ENCODE results near the gene KAZN.

KAZN gene

DNA sequence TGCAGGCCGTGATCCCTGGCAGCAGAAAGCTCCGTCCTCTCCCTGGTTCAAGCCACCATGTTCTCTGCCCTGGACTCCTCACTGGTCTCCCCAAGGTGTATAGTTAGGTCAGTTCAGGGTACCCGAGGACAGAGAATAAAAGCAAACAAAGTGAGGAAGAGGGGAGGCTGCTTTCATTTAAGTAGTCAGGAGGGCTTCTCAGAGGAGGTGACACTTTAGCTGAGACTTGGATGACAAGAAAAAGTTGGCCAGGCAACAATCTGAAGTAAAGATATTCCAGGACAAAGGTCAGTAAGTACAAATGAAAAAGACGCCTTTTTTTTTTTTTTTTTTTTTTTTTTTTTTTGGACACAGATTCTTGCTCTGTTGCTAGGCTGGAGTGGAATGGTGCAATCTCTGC, 297.2 kb downstream of the KAZN start:
- no peak for FAIRE-seq

DNA sequence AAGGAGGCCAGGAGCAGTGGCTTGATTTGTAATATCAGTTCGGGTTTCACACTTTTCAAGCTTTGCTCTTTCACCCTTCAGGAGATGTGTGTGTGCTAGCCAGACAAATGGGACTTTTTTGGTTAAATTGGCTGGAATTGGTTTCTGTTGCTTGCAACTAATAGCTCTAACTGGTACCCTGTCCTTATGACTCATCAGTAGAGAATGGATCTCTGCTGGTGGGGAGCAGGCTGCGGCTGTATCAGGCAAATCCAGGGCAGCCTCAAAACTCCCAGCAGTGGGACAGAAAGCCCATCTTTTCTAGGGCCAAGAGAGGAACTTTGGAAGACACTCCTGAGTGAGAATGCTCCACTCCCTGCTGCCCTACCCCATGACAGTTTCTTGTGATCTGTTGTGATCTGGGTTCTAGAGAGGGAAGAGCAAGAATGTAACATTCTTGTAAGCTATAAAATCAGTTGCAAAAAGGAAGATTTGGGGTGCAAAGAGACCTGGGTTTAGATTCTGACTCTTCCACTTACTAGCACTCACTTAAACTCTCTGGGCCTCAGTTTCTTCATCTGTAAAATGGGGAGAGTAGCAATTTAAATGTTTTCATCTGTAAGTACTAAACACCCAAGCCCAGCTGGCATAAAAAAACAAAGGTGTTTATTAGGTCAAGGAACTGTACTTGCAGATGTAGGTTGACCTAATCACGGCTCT, 298.0 kb downstream of the KAZN start:
- no peak for FAIRE-seq

DNA sequence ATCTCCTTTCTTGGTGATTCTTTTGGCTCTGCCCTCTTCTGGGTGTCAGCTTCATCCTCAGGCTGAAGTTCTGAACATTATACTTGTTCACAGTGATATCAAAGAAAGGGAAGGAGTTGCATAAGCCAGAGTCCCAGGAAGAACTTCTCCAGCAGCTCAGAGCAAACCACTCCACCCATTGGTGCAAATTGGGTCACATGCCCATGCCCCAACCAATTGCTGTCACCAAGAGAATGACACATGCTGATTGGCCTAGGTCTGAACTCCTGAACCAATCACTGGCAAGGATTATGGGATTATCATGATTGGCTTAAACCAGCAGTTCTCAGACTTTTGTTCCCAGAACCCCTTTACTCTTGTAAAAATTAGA, 298.6 kb downstream of the KAZN start:
- FAIRE-seq, result no peak

GRCh38 chr1:14897547-14897946, 299.1 kb downstream of the KAZN start:
- FAIRE-seq, result no peak

GRCh38 chr1:14897997-14898645, 299.6 kb downstream of the KAZN start:
- no peak for FAIRE-seq

- FAIRE-seq, result no peak
Observed at GRCh38 chr1:14899686-14900085, 301.2 kb downstream of the KAZN start.

- no peak for FAIRE-seq
Observed at GRCh38 chr1:14901371-14901954, 303.0 kb downstream of the KAZN start.

- FAIRE-seq, result no peak
Observed at GRCh38 chr1:14903922-14904321, 305.4 kb downstream of the KAZN start.

DNA sequence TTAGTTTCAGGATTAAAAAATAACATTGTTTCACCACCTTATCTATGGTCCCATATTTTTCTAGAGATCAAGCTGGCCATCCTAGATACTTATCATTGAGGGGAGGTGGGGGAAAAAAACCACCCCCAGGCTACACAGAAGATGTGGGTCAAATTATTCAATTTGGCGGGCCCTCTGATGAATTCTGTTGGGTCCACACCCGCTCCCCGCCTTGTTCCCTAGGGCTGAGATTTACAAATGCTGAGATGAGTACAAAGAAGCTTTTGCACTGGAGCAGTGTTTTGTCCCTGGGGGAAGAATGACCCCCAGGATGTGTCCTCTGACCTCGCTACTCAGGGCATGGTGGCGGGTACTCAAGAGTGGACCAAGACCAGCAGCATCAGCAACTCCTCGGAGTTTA, 308.2 kb downstream of the KAZN start:
- FAIRE-seq, result no peak

GRCh38 chr1:14907416-14907815, 308.9 kb downstream of the KAZN start:
- no peak for FAIRE-seq

- no peak for FAIRE-seq
Observed at GRCh38 chr1:14909273-14909672, 310.8 kb downstream of the KAZN start.

GRCh38 chr1:14909920-14910460, 311.5 kb downstream of the KAZN start:
- no peak for FAIRE-seq

DNA sequence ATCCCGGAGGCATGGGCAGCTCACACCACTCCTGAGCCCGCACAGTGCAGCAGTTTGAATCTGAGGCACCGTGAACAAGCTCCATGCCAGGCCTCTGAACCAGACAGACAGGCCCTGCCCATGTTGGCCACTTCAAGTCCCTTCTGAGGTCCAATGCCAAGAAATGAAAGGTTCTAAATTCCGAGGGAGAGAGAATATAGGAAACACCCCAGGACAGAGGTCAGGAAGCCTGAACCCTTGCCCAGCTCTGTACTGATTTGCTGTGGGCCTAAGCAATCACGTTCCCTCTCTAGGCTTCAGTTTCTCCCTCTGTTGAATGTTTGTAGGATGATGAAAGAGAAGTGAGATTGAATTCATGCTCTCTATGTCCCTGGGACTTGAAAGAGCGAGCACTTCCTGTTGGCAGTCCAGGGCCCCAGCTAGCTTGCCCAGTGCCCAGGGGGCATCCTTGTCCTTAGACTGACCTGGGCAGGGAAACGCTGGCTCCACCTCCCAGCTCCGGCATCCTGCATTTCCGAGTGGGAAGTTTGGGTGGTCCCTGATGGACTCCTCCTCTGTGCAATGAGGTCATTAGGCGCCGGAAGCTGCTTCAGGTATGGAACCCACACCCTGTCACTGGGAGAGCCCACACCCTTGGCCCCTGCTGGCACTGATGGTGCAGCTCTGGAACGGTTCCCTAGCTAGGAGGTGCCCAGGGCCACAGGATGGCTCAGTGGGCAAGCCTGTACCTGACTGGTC, 312.7 kb downstream of the KAZN start:
- FAIRE-seq, result no peak

DNA sequence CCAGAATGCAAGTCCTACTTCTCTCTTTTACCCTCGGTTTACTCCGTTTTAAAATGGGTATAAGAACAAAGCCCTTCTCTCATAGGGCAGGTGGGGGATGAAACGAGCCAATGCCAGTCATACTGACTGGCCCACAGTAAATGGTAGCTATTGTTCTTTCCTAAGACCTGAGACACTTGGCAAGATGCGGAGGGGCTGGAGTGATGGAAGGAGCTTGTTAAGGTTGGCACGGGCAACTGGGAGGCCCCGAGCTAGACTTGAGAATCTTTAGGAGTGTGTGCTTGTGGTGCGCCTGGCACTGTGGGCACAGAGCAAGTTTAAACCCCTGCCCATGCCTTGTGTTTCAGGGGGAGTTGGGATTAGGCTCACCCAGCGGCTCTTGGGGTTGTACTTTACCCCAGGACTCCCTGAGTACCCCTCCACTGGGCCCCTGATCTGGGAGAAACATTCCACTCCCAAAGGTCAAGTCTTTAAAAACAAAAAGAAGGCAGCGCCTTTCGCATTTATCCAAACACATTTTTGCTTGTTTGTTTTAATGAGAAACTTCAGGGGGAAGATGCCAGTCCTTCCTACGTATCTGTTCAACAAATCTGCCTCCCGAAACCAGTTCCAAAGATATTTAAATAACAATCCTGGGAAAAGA, 314.5 kb downstream of the KAZN start:
- FAIRE-seq, result no peak

DNA sequence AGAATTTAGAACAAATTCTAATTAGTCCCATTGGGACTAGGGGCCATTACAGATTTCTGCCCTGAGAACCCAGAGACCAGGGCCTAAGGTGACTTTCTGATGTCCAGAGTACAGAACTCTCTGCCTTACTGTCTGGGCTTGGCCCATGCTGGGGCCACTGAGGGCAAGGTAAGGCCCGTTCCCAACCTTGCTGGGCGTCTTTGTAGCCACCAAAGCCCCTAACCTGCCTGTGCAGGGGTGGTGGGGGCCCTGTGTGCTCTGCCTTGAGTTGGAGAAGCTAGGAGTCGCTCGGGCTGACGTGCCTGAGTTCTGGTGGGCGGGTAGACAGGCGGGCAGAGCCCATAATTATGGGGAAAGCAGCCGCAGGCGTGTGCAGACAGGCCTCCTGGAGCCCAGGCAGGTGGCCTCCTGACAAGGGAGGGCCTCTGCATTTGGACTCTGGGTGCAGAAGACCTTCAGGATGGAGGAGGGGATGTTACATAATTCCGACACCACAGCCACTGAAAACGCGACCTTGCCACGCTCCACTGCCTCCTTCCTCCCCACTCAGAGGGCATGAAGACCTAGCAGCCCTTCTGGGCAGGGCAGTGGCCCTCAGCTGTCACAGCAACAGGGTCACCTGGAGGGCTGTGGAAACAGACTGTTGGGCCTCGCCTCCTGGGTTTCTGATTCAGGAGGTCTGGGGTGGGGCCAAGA, 315.1 kb downstream of the KAZN start:
- FAIRE-seq, result no peak

- FAIRE-seq, result no peak
Observed at GRCh38 chr1:14914351-14914988, 316.0 kb downstream of the KAZN start.

- no peak for FAIRE-seq
Observed at GRCh38 chr1:14915356-14916054, 317.0 kb downstream of the KAZN start.

- no peak for FAIRE-seq
Observed at GRCh38 chr1:14919289-14919688, 320.8 kb downstream of the KAZN start.

DNA sequence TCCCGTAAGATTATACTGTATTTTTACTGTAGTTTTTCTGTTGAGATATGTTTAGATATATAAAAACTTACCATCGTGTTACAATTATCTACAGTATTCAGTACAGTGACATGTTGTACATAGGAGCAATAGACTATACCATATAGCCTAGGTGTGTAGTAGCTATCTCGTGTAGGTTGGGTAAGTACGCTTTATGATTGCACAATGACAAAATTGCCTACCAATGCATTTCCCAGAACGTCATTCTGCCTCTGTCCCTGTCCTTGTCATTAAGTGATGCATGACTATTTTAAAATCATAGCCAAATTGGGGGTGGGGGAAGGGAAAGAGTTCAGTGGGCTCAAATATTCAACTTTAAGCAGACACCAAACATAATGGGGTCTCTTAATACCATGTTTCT, 321.3 kb downstream of the KAZN start:
- FAIRE-seq, result no peak

- FAIRE-seq, result no peak
Observed at GRCh38 chr1:14921057-14921456, 322.6 kb downstream of the KAZN start.
